Suppressor macrophage treated with lipopolysaccharide for 1 hour (primary cell): Measurements from ENCODE around the gene LAMA5.

Experiments
- DNase-seq, 3 donors: peaks; one replicate each; pipeline ENCODE4 v3.0.0-alpha.2; 2020 to 2022

The LAMA5 gene

DNA sequence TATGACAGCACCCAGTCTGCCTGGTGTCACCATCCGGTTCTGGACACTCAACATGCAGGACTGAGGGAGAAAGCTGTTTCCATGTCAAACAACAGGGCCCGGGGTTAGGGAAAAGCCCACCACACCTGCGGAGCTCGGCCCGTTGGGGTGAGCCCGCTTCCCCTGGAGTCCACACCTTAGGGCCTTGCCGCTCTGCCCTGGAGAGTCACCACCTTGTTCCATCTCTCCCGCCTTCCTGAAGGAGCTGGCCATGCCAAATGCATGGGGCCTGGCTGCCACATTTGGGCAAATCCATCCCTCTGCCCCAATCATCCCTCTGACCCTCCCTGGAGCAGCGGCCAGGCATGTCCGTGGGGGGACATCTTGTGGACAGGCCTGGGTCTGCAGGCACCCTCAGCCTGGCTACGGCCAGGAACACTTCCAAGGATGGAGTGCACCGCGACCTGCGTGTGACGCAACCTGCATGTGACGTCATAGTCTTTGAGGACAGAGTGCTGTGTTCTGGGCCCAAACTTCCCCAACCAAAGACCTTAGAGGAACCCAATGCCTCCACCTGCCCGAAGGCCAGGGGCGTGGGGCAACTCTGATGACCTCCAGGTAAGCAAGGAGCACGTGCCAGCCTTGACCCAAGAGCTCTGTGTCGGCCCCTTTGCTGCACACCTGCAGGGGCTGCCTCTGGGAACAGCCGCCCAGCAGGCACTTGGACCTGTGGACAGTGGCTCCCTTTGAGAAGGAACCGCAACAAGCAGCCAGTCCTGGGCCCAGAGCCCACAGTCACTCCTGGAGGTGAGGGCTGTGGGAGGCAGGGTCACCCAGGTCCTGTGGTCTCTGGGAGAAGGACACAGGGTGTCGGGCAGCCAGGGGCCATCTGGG, 38.2 kb upstream of the LAMA5 start:
- peak; percentile 41 to 55 (median 45) for DNase-seq

DNA sequence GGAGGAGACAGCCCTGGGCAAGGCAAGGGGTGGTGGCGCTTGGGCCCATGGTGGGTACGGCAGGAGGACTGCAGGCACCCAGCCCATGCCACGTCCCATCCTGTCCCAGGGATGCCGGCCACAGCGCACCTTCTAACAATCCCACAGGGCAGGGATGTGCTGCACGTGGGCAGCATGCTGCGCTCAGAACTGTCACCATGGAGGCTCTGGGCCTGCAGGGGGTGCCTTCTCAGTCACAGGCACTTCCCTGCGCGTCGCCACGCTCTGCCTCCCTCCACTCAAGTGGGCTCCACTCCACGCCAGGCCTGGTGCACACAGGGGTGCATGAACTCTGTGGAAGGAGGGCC, 37.6 kb upstream of the LAMA5 start:
- DNase-seq, result no peak

DNA sequence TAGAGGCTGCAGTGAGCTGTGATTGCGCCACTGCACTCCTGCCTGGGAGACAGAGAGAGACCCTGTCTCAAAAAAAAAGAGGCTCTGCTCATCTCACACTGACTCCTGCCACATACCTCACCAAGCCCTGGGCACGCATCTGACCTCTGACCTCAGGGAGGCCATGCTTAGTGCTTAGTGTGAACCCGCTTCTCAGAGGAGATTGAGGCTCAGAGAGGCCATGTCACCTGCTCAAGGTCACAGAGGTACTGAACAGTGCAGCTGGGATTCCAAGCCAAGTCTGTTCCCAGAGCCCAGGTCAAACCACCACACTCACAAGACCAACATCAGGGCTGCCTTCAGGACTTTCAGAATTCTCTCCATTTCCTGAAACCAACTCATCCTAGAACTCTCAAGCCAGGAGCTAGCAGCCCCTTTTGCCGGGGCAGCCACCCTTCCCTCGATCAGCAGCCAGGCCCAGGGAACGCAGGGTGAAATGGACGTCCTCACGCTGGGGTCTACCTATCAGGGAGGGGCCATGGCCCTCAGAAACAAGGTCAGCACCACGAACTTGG, 37.1 kb upstream of the LAMA5 start:
- no peak for DNase-seq

DNA sequence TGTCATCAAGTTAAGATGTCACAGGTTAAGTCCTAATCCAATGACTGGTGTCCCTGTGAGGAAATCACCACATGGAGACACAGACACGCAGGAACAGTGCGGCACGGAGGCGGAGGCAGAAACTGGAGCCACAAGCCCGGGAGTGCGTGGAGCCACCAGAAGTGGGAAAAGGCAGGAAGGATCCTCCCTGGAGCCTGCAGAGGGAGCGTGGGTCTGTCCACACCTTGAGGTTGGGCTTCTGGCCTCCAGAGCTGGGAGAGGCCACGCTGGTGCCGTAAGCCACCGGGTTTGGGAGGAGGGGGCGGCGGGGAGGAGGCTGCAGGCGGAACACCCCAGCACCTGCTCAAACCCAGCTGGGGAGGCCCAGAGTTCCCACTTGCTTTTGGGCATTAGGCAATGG, 36.2 kb upstream of the LAMA5 start:
- DNase-seq, result no peak

GRCh38 chr20:62402456-62403150, 35.5 kb upstream of the LAMA5 start:
- DNase-seq, result no peak

GRCh38 chr20:62401331-62401779, 34.2 kb upstream of the LAMA5 start:
- no peak for DNase-seq

DNA sequence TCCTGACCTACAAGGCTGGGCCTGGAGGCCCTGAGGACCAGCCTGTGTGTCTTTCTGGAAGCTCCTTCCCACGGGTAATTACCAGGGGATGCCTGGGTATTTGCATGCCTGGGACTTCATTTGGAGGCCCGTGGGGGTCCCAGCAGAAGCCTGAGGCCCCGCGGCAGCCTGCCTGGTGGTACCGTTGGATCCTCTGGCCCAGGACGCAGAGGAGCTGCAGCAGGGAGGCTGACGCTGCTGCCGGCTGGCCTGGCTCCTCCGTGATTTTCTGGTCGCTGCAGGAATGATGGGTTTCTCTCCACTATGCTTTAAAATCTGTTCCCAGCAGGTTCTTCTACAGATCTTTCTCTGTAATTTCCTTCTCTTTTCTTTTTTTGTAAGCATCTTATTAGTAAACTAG, 33.4 kb upstream of the LAMA5 start:
- DNase-seq, result no peak

DNA sequence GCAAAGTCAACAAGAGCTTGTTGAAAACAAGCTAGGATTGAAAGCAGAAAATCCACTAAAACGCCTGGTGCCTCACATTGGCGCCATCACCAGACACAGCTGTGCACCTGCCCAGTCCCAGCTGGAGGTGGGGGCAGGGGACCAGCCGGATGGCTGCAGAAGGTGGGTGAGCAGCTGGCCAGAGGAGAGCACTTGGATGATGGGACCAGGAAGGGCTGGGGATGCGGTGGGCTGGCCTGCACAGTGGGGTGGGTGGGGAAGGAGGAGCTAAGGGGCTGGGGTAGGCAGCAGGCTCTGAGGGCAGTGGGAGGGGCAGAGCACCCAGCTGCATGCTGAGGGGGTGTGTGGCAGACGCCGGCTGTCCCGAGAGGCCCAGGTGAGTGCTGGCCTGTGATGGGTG, 32.9 kb upstream of the LAMA5 start:
- no peak for DNase-seq

- no peak for DNase-seq
Observed at GRCh38 chr20:62398120-62398821, 31.2 kb upstream of the LAMA5 start.

DNA sequence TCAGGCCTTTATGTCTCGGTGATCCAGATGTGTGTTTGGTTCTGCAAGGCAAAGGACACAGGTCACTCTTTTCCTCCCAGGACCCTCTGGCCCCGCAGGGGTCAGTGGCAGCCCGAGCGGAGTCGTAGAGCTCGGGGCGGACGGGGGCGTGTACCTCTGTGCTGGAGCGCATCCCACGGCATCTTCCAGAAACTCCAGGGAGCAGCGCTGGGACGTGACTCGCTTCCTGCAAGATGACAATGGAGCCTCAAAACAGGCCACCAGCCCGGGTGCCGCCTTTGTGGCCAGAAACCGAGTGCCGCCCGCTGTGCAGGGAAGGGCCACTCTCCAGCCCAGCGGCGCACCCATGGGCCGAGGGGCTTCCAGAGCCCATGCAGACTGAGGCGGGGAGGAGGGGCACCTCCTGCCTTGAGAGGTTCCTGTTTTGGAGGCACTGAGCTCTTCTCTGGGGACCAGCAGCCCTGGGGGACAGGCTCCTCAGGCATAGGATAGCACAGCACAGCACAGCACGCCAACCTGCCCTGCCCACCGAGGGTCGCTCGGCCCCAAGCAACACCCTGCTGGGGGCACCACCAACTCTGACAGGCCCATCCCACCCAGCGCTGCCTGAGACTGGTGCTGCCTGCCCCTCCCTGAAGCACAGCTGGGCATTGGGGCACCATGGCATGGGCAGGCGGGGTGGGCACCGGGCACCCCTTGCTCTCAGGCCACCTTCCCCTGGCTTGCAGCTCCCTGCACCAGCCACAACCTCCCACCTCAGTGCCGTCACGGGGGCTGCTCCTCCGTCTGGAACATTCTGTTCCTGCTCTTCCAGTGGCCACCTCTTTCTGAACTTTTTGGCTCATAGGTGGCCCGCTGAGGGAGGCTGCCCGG, 29.5 kb upstream of the LAMA5 start:
- DNase-seq, result no peak

DNA sequence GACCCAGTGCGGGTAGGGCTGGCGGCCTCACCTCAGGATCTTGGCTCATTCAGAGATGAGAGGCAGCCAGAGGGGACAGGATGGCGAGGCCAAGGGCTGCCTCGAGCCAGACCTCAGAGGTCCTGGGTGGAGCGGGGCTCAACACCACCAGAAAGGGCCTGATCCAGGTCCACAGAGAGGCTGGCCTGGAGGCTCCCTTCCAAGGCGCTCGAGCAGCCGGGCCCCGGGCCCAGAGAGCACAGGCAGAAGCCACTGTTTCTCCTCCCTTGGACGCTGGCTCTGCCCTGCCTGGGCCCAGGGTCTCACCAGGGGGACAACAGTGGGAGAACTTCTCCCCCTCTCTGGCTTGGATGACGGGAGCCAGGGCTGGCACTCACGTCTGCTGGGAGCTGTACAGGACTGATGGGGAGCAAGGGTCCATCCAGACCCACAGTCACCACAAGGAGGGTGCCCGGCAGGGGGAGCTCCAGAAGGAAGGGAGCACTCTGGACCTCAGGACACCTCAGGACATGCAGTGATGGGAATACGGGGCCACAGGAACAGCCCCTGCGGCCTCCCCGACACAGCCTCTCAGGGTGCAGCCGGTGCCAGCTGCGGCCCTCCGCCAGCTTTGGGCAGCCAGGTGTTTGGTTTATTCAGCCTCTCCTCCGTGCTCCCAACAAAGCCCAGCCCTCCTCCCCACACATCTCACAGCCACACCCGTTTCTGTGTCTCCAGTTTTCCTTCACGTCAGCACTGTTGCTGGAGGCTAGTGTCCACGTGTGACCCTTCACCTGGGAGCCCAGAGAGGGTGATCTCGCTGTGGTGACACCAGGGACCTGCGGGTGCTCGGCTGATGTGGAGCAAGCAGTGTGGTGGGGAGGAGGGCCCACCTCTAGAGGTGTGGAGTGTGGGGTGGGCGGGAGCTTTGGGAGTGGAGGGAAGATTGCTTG, 28.5 kb upstream of the LAMA5 start:
- DNase-seq, result no peak

- no peak for DNase-seq
Observed at GRCh38 chr20:62394248-62395245, 27.4 kb upstream of the LAMA5 start.

- no peak for DNase-seq
Observed at GRCh38 chr20:62393830-62394229, 26.7 kb upstream of the LAMA5 start.

DNA sequence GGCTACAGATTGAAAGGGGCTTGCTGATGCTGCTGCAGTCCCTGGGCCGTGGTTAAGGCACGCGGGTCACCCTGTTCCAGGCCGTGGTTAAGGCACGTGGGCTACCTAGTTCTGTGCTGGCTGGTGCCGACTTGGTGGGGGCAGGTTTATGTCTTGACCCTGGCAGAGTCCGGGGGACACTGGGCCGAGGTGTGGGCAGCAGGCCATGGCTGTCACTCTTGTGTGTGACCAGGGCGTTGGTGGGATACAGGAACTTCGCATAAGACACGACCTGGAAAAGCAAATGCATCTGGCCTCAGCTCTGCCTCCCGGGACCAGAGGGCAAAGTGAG, 26.2 kb upstream of the LAMA5 start:
- no peak for DNase-seq

DNA sequence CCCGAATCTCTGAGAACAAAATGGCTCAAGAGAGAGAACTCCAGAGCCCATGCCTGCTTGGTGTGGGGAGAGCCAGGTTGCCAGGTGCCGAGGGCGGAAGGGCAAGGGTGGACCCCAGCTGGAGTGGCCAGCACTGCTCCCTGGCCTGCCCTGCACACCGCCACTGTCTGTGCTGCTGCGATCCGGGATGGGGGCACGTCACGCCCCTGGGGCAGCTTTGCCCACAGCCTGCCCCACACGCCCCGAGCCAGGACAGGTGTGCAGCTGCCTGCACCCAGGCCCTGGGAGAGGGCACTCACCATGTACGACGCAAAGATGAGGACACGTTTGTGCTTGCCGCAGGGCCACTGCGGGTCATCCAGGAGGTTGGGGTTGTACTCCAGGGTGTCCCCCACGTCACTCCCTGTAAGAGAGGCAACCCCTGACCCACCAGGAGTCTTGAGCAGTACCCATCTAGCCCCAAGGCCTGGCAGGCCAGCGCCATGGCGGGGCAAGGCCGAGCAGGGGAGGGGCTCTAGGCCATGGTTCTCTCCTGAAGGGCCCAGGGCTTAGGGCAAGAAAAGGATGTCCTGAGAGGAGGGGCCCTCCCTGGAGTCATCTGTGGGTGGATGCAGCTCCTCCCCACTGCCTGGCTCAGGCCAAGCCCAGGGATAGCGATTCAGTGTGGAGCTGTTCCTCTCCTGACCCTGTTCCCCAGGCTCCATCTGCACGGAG, 25.7 kb upstream of the LAMA5 start:
- DNase-seq, result no peak

DNA sequence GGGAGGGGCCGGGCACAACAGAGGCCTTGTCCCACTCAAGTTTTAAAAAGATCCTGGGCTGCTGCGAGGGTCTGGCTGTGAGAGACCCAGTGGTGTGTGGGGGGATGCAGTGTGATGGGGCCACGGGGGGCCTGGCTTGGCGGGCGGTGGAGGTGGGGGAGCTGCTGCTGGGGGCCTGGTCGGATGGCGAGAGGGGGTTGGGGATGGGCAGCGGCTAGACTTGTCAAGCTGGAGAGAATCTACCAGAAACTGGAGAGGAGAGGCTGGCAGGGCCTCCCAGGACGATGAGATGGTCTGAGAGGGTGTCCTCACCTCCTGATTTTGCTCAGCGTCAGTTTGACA, 24.9 kb upstream of the LAMA5 start:
- no peak for DNase-seq

DNA sequence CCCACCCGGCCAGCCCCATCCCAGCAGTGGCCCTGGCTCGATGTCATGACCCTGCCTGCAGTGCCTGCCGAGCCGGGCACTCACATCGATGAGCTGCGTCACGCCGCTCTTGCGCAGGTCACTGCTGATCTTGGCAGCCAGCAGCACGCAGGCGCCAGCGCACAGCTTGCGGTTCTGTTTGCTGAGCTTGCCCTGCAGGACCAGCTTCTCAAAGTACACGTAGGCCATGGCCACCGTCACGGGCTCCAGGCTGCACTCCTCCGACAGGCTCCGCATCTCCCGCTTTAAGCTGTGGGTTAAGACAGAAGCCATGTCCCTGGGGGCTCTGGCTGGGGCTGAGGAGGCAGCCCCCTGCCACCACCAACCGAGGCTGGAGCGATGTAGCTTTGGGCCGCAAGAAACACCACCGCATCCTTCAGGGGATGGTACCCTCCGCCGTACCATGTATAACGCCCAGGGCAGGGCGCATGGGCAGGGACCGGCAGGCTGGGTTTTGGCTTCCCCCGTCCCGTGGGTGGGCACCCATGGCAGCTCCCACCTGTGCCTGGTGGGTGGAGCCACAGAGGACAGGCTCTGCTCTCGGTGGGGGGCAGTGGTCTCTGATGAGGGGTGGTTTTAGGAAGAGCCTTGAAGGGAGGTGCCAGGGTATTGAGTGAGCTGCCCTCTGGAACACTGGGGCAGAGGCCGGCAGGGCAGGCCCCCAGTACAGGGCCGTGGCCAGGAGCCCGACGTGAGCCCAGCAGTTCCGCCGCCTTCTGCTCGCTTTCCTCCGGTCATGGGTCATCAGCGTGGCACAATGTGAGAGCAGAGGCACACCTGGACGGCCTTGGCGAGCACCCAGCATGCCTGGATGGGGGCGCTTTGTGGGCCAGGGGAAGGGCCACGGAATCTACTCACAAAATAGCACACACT, 24.3 kb upstream of the LAMA5 start:
- DNase-seq, result no peak
